Ureter (tissue), 1 donor: ENCODE data around the gene IGIP. TPM values are rescaled to one million over a fixed set of nuclear protein-coding genes. Genes with fewer than 3 reads are reported as not detected.
"Not testable (repeated sequence)": the region's sequence is repeated elsewhere in the genome, so short reads cannot be mapped to it uniquely, and the experiment has no call there.

Source experiments
- DNase-seq: peaks from one replicate; pipeline ENCODE4 v3.0.0-alpha.2; 2020; ENCODE audit warnings: low spot score
- total RNA-seq: library from RNA; stranded (reverse); gene quantifications from one replicate; pipeline ENCODE4 v1.2.4, GENCODE V29; 2023
- donor health status: DM: yes; HTN: yes; CAD: no.

Gene IGIP
- total RNA-seq, 1 donor from 2014 or later: 15.9 TPM

- no peak for DNase-seq
Measured at GRCh38 chr5:140141241-140141640, 15.5 kb downstream of the IGIP start.

- DNase-seq: no peak
Measured at GRCh38 chr5:140142246-140142645, 16.5 kb downstream of the IGIP start.

- no peak for DNase-seq
Measured at GRCh38 chr5:140142856-140143255, 17.1 kb downstream of the IGIP start.

- DNase-seq: no peak
Measured at GRCh38 chr5:140143521-140144258, 18.0 kb downstream of the IGIP start.

- no peak for DNase-seq
Measured at GRCh38 chr5:140145256-140145655, 19.5 kb downstream of the IGIP start.

- peak; percentile 71 for DNase-seq
Measured at GRCh38 chr5:140145818-140146522, 20.2 kb downstream of the IGIP start.

GRCh38 chr5:140146523-140146842 is 20.7 kb downstream of the IGIP start:
- DNase-seq: no peak

- DNase-seq: no peak
Measured at GRCh38 chr5:140147460-140147859, 21.7 kb downstream of the IGIP start.

- DNase-seq: no peak
Measured at GRCh38 chr5:140148508-140148907, 22.8 kb downstream of the IGIP start.

- DNase-seq: no peak
Measured at GRCh38 chr5:140150201-140150600, 24.5 kb downstream of the IGIP start.

- no peak for DNase-seq
Measured at GRCh38 chr5:140151144-140152021, 25.6 kb downstream of the IGIP start.

- peak; percentile 69 for DNase-seq
Measured at GRCh38 chr5:140152022-140152999, 26.6 kb downstream of the IGIP start.

- DNase-seq: no peak
Measured at GRCh38 chr5:140153255-140153654, 27.5 kb downstream of the IGIP start.

GRCh38 chr5:140153905-140154304 is 28.2 kb downstream of the IGIP start:
- no peak for DNase-seq

GRCh38 chr5:140154710-140155381 is 29.1 kb downstream of the IGIP start:
- DNase-seq: not testable (repeated sequence)

- DNase-seq: peak; percentile 94
Measured at GRCh38 chr5:140157032-140157781, 31.5 kb downstream of the IGIP start.

- no peak for DNase-seq
Measured at GRCh38 chr5:140159014-140159927, 33.5 kb downstream of the IGIP start.

GRCh38 chr5:140162275-140162674 is 36.5 kb downstream of the IGIP start:
- no peak for DNase-seq

GRCh38 chr5:140162781-140163180 is 37.0 kb downstream of the IGIP start:
- no peak for DNase-seq
